T-helper 2 cell treated with Interferon-gamma antibody and Interleukin-4, amounts not matched to agents 5 μg/mL and 100 μg/mL, for 36 hours (primary cell): Measurements from ENCODE around the gene PRDM7.
"Not testable (repeated sequence)": the region's sequence is repeated elsewhere in the genome, so short reads cannot be mapped to it uniquely, and the experiment has no call there.

Source experiments
- DNase-seq: peaks from one replicate; pipeline ENCODE4 v3.0.0; 2021; ENCODE audit warnings: low spot score
- H3K27ac Mint-ChIP-seq: one replicate; pipeline ENCODE4 v1.8.0; 2021; ENCODE audit warnings: mild to moderate bottlenecking, mixed read lengths
- H3K27me3 Mint-ChIP-seq: one replicate; pipeline ENCODE4 v1.8.0; 2021; ENCODE audit warnings: low read depth, mixed read lengths
- H3K36me3 Mint-ChIP-seq: one replicate; pipeline ENCODE4 v1.8.0; 2021; ENCODE audit warnings: low read depth, mixed read lengths
- H3K4me1 Mint-ChIP-seq: one replicate; pipeline ENCODE4 v1.8.0; 2021; ENCODE audit warnings: low read depth, mixed read lengths
- H3K4me3 Mint-ChIP-seq: one replicate; pipeline ENCODE4 v1.8.0; 2022; ENCODE audit warnings: mild to moderate bottlenecking, moderate library complexity, mixed read lengths
- H3K9me3 Mint-ChIP-seq: one replicate; pipeline ENCODE4 v1.8.0; 2021; ENCODE audit warnings: mixed read lengths

PRDM7 gene

DNA sequence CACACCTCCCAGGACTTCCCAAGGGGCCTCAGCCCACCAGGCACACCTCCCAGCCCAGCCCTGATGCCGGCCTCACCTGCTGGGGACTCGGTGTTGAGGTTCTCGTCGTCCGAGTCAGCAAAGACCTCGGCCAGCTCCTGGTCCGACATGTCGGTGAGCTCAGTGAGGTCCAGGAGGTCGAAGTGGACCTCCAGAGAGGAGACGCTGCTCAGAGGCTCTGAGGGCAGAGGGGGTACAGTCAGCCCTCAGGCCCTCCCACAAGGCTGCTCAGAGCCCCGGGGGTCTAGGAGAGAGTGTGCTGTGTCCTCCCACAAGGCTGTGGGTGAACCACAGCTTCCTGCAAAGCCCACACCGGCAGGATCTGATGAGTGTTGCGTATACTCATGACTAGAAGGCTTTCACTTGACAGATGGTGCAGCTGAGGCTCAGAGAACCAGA is 68.4 kb downstream of the PRDM7 start:
- H3K9me3 Mint-ChIP-seq = no peaks in the 10 kb centered on the region
- no peaks in the 10 kb centered on the region for H3K36me3 Mint-ChIP-seq
- DNase-seq = peak; percentile 56
- H3K27me3 Mint-ChIP-seq = peaks cover 3% of the 10 kb centered on the region
- peak overlapping the region; percentile 26 for H3K27ac Mint-ChIP-seq
- peaks cover 11% of the 10 kb centered on the region for H3K4me1 Mint-ChIP-seq
- peak overlapping the region; percentile 67 for H3K4me3 Mint-ChIP-seq

- not testable (repeated sequence) for H3K36me3 Mint-ChIP-seq, H3K27ac Mint-ChIP-seq, H3K27me3 Mint-ChIP-seq, H3K9me3 Mint-ChIP-seq, DNase-seq
- Mint-ChIP-seq H3K4me1 (peaks cover 11% of the 10 kb centered on the region), H3K4me3 (peak overlapping the region; percentile 7)
Observed at GRCh38 chr16:90007635-90008234, 69.4 kb downstream of the PRDM7 start.

- H3K4me3 Mint-ChIP-seq = no peak overlapping the region
- H3K4me1 Mint-ChIP-seq = peaks cover 11% of the 10 kb centered on the region
- no peak for DNase-seq
Observed at GRCh38 chr16:90007015-90007414, 70.1 kb downstream of the PRDM7 start.

More at GRCh38 chr16:90007015-90007414, 70.1 kb downstream of the PRDM7 start:
- no peaks in the 10 kb centered on the region for H3K9me3 Mint-ChIP-seq
- H3K27ac Mint-ChIP-seq = no peak overlapping the region
- H3K27me3 Mint-ChIP-seq = peaks cover 3% of the 10 kb centered on the region
- no peaks in the 10 kb centered on the region for H3K36me3 Mint-ChIP-seq
